ENCODE results near the gene PUS3.
"Not testable (repeated sequence)": the region's sequence is repeated elsewhere in the genome, so short reads cannot be mapped to it uniquely, and the experiment has no call there.

PUS3 gene

DNA sequence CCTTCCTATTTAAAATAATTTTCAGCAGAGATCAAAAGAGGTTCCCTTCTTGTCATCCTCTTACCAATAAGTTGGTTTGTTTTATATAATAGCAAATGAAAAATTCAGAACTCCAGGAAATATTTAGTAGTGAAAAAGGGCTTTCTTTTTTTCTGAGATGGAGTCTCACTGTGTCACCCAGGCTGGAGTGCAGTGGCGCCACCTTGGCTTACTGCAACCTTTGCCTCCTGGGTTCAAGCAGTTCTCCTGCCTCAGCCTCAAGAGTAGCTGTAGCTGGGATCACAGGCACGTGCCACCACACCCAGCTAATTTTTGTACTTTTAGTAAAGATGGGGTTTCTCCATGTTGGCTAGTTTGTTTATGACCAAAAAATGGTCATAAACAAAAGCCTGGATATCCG is 11.6 kb upstream of the PUS3 start:
- no CpG with 5 or more reads among the region's 3 CpGs for WGBS (ENCODE audit: extremely low coverage, insufficient coverage, low lambda C conversion rate)

DNA sequence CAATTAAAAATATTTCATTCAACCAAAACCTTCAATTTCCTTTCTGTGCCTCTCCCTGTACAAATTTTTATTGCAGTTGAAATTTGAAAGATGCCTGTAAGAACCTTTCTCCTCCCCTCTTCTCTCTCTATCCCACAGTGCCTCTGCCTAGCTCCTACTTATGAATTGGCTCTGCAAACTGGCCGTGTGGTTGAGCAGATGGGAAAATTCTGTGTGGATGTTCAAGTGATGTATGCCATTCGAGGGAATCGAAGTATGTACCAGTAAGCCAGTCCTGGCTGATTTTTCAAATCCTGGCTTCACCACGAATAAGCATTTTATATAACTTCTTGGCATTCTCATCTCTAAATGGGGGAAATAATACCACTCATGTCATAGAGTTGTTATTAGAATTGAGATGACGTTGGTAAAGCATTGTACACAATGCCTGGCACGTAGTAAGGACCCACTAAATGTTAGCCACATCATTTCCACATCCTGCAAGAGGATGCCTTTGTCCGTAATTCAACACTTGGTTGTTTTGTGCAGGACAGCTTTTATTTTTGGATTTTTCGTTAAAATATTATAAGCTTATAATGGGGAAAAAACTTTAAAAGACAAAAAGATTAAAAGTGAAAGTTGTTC is 7.3 kb upstream of the PUS3 start:
- H2BK5ac ChIP-seq (ENCODE audit: low read length): no peak overlapping the region
- no peak overlapping the region for H2BK15ac ChIP-seq (replicated peaks; ENCODE audit: low read depth)
- H3K4ac ChIP-seq (ENCODE audit: low read depth, low read length): no peak overlapping the region
- H3K9ac ChIP-seq (ENCODE audit: low read length): no peak overlapping the region
- no peak overlapping the region for H3K23ac ChIP-seq (ENCODE audit: low read length)
- no peak overlapping the region for H3K4me3 ChIP-seq (ENCODE audit: low read length)
- no peaks in the 10 kb centered on the region for H3K79me2 ChIP-seq (ENCODE audit: control insufficient read depth, insufficient read depth, low read length)
- no peaks in the 10 kb centered on the region for H3K36me3 ChIP-seq (ENCODE audit: control insufficient read depth, insufficient read depth, low read length)
- no peaks in the 10 kb centered on the region for H3K4me1 ChIP-seq (ENCODE audit: control insufficient read depth, low read depth, low read length)
- 100% methylated on average over 1 of the region's 8 CpGs for WGBS (ENCODE audit: extremely low coverage, insufficient coverage, low lambda C conversion rate)
- no peak overlapping the region for H3K27ac ChIP-seq (ENCODE audit: low read depth, low read length)
- no peak overlapping the region for H3K18ac ChIP-seq (ENCODE audit: low read length)
- H2AK5ac ChIP-seq (ENCODE audit: low read length): no peak overlapping the region
- no peak overlapping the region for H4K8ac ChIP-seq (ENCODE audit: low read depth, low read length)
- no peak for DNase-seq
- no peak overlapping the region for H4K5ac ChIP-seq (ENCODE audit: low read length)
- no peak overlapping the region for H3K56ac ChIP-seq (ENCODE audit: low read length)
- H3K79me1 ChIP-seq (ENCODE audit: low read length): no peaks in the 10 kb centered on the region
- no peaks in the 10 kb centered on the region for H3K27me3 ChIP-seq (ENCODE audit: insufficient read depth, low read length, poor library complexity)
- H2BK120ac ChIP-seq (ENCODE audit: low read depth, low read length): no peak overlapping the region
- H3K4me2 ChIP-seq (ENCODE audit: low read length): no peak overlapping the region

More for the DNA sequence above, 11.6 kb upstream of the PUS3 start:
- not testable (repeated sequence) for H3K79me1 ChIP-seq (ENCODE audit: low read length); H3K27me3 ChIP-seq (ENCODE audit: insufficient read depth, low read length, poor library complexity); H2AK5ac ChIP-seq (ENCODE audit: low read length); H4K5ac ChIP-seq (ENCODE audit: low read length); H2BK15ac ChIP-seq (replicated peaks; ENCODE audit: low read depth); H3K27ac ChIP-seq (ENCODE audit: low read depth, low read length); H4K8ac ChIP-seq (ENCODE audit: low read depth, low read length); H3K36me3 ChIP-seq (ENCODE audit: control insufficient read depth, insufficient read depth, low read length); H2BK5ac ChIP-seq (ENCODE audit: low read length); H3K23ac ChIP-seq (ENCODE audit: low read length); H3K9ac ChIP-seq (ENCODE audit: low read length); H3K4me1 ChIP-seq (ENCODE audit: control insufficient read depth, low read depth, low read length); DNase-seq; H3K18ac ChIP-seq (ENCODE audit: low read length); H3K79me2 ChIP-seq (ENCODE audit: control insufficient read depth, insufficient read depth, low read length); H2BK120ac ChIP-seq (ENCODE audit: low read depth, low read length); H3K4ac ChIP-seq (ENCODE audit: low read depth, low read length); H3K4me3 ChIP-seq (ENCODE audit: low read length); H3K56ac ChIP-seq (ENCODE audit: low read length); H3K4me2 ChIP-seq (ENCODE audit: low read length)

DNA sequence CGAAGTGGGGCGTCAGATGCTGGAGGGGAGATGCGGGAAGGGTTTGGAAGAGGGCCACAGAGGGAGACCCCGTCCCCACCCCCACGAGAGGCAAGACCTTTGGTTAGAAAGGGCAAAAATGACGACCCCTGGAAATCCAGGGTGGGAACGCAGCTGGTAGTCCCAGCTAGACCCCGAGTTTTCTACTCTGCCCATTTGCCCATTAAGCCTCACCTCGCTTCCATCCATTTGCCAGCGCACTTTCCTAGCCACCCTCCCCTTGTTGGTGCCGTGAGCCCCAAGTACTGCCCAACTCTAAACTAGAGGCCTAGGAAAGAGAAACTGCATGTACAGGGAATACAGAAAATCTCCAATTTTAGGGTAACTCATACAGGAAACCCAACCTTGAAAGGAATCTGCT is 1.7 kb upstream of the PUS3 start:
- no peak overlapping the region for H4K8ac ChIP-seq (ENCODE audit: low read depth, low read length)
- H4K5ac ChIP-seq (ENCODE audit: low read length): no peak overlapping the region
- WGBS (ENCODE audit: extremely low coverage, insufficient coverage, low lambda C conversion rate): no CpG with 5 or more reads among the region's 11 CpGs
- no peak overlapping the region for H3K18ac ChIP-seq (ENCODE audit: low read length)
- no peaks in the 10 kb centered on the region for H3K36me3 ChIP-seq (ENCODE audit: control insufficient read depth, insufficient read depth, low read length)
- H2BK5ac ChIP-seq (ENCODE audit: low read length): no peak overlapping the region
- H3K4me3 ChIP-seq (ENCODE audit: low read length): no peak overlapping the region
- no peak overlapping the region for H3K27ac ChIP-seq (ENCODE audit: low read depth, low read length)
- H2AK5ac ChIP-seq (ENCODE audit: low read length): no peak overlapping the region
- H3K23ac ChIP-seq (ENCODE audit: low read length): no peak overlapping the region
- H2BK15ac ChIP-seq (replicated peaks; ENCODE audit: low read depth): no peak overlapping the region
- H3K9ac ChIP-seq (ENCODE audit: low read length): no peak overlapping the region
- H3K4me1 ChIP-seq (ENCODE audit: control insufficient read depth, low read depth, low read length): no peaks in the 10 kb centered on the region
- H3K4me2 ChIP-seq (ENCODE audit: low read length): no peak overlapping the region
- no peaks in the 10 kb centered on the region for H3K79me1 ChIP-seq (ENCODE audit: low read length)
- no peaks in the 10 kb centered on the region for H3K27me3 ChIP-seq (ENCODE audit: insufficient read depth, low read length, poor library complexity)
- no peak overlapping the region for H2BK120ac ChIP-seq (ENCODE audit: low read depth, low read length)
- H3K79me2 ChIP-seq (ENCODE audit: control insufficient read depth, insufficient read depth, low read length): peaks cover 3% of the 10 kb centered on the region
- H3K4ac ChIP-seq (ENCODE audit: low read depth, low read length): no peak overlapping the region
- H3K56ac ChIP-seq (ENCODE audit: low read length): peak overlapping the region; percentile 30
- DNase-seq: no peak

DNA sequence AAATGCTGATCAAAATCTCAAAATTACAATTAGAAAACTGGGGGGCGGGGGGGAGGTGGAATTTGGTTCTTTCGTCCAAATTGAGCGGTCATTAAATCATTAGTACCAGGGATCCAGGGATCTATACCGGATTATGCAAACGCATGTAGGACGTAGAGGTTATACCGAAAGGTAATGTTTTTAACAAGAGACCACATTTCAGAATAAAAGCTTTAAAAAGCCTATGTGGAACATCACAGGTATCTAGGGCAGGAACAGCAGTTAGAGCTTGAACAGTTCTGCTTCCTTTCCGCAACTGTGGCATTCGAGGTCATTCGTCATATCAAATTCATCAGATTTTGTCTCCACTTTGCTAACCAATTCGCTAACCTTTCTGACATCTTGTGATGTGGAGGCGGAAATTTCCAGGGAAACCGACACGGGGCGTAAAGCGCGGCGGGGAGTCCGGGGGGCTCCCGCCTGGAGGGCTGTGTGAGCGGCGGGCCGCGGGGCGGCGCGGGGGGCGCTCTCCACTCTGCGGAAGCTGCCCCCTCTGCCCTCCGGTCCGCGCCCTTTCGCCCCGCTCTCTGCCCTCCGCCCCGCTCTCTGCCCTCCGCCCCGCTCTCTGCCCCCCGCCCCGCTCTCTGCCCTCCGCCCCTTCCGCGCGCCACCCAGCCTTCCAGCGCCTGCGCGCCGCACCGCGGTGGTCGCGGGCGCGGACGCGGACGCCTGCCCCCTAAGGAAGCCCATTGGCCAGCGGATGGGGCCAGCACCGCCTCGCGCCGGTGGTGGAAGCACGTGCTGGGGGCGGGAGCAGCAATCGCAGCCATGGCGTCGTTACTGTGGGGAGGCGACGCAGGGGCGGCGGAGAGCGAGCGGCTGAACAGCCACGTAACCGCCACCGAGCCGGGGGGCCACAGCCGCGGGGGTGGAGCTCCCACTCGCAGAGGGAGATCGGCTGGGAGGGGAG is 979 bp upstream of the PUS3 start, which contains the start of gene DDX25:
Gene DDX25, plus strand, starts transcription at position 798 of the 949 bp plus-strand sequence. Its CDS starts 10 bp downstream, at position 808.
- peak; percentile 74 for DNase-seq
- Histone ChIP-seq H4K8ac (ENCODE audit: low read depth, low read length) (no peak within 1 kb of the TSS), H3K79me2 (ENCODE audit: control insufficient read depth, insufficient read depth, low read length) (peaks cover 3% of the 10 kb centered on the region), H3K56ac (ENCODE audit: low read length) (peak within 1 kb of the TSS; percentile 53), H3K9ac (ENCODE audit: low read length) (peak within 1 kb of the TSS; percentile 49), H3K27ac (ENCODE audit: low read depth, low read length) (no peak within 1 kb of the TSS), H3K23ac (ENCODE audit: low read length) (no peak within 1 kb of the TSS), H3K79me1 (ENCODE audit: low read length) (peaks cover 3% of the 10 kb centered on the region), H2BK120ac (ENCODE audit: low read depth, low read length) (no peak within 1 kb of the TSS), H3K18ac (ENCODE audit: low read length) (no peak within 1 kb of the TSS), H2BK15ac (replicated peaks; ENCODE audit: low read depth) (no peak within 1 kb of the TSS), H2AK5ac (ENCODE audit: low read length) (no peak within 1 kb of the TSS), H3K4me1 (ENCODE audit: control insufficient read depth, low read depth, low read length) (no peaks in the 10 kb centered on the region), H3K36me3 (ENCODE audit: control insufficient read depth, insufficient read depth, low read length) (no peaks in the 10 kb centered on the region), H3K4ac (ENCODE audit: low read depth, low read length) (no peak within 1 kb of the TSS), H3K4me3 (ENCODE audit: low read length) (peak within 1 kb of the TSS; percentile 37), H2BK5ac (ENCODE audit: low read length) (no peak within 1 kb of the TSS), H4K5ac (ENCODE audit: low read length) (no peak within 1 kb of the TSS), H3K4me2 (ENCODE audit: low read length) (peak within 1 kb of the TSS; percentile 90), H3K27me3 (ENCODE audit: insufficient read depth, low read length, poor library complexity) (no peaks in the 10 kb centered on the region)
- no CpG with 5 or more reads among the region's 81 CpGs for WGBS (ENCODE audit: extremely low coverage, insufficient coverage, low lambda C conversion rate)

DNA sequence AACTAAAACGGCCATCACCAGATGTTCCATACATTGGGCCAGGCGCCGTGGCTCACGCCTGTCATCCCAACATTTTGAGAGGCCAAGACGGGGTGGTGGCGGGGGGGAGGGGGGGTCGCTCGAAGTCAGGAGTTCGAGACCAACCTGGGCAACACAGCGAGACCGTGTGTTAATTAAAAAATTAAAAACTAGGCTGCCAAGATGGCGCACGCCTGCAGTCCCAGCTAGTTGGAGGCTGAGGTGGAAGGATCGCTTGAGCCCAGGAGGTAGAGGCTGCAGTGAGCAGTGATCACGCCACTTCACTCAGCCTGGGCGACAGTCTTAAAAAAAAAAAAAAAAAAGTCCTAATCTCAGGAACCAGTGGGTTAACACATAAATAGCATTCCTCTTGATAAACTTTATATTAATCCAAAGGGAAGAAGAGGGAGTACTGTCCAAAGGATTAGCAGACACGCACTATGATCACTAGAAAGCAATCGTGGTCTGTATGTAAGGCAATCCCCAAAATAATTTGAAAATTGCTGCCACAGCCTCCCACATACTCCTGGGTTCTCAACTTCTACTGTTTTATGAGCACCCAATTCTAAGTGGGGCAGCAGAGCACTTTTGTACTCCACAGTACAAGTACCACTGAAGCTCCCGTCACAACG is 604 bp downstream of the PUS3 start:
- Histone ChIP-seq H3K79me2 (ENCODE audit: control insufficient read depth, insufficient read depth, low read length) (peaks cover 3% of the 10 kb centered on the region), H3K56ac (ENCODE audit: low read length) (peak overlapping the region; percentile 95), H3K79me1 (ENCODE audit: low read length) (peaks cover 6% of the 10 kb centered on the region), H3K36me3 (ENCODE audit: control insufficient read depth, insufficient read depth, low read length) (no peaks in the 10 kb centered on the region), H4K5ac (ENCODE audit: low read length) (no peak overlapping the region), H4K8ac (ENCODE audit: low read depth, low read length) (no peak overlapping the region), H2BK120ac (ENCODE audit: low read depth, low read length) (no peak overlapping the region), H3K9ac (ENCODE audit: low read length) (peak overlapping the region; percentile 94), H3K23ac (ENCODE audit: low read length) (no peak overlapping the region), H3K4me3 (ENCODE audit: low read length) (peak overlapping the region; percentile 97), H3K4me2 (ENCODE audit: low read length) (peak overlapping the region; percentile 47), H3K4ac (ENCODE audit: low read depth, low read length) (no peak overlapping the region), H3K18ac (ENCODE audit: low read length) (no peak overlapping the region), H3K4me1 (ENCODE audit: control insufficient read depth, low read depth, low read length) (no peaks in the 10 kb centered on the region), H2BK15ac (replicated peaks; ENCODE audit: low read depth) (no peak overlapping the region), H3K27ac (ENCODE audit: low read depth, low read length) (no peak overlapping the region), H2AK5ac (ENCODE audit: low read length) (no peak overlapping the region), H2BK5ac (ENCODE audit: low read length) (no peak overlapping the region), H3K27me3 (ENCODE audit: insufficient read depth, low read length, poor library complexity) (no peaks in the 10 kb centered on the region)
- WGBS (ENCODE audit: extremely low coverage, insufficient coverage, low lambda C conversion rate): no CpG with 5 or more reads among the region's 20 CpGs
- no peak for DNase-seq
